DOHH2 (cell line): ENCODE measurements around the gene CFI.

ENCODE experiments used
- CTCF ChIP-seq: fragments of 200-600 bp; sonication (generic); IDR thresholded peaks from one replicate; pipeline ENCODE4 v1.5.1; 2014; ENCODE audit warnings: antibody characterized with exemption, mild to moderate bottlenecking, low read depth, low read length; ENCODE audit not compliant: poor library complexity, severe bottlenecking
- EZH2phosphoT487 ChIP-seq: fragments of 200-600 bp; sonication (generic); IDR thresholded peaks from 2 replicates; pipeline ENCODE4 v1.6.1; 2017; ENCODE audit warnings: borderline replicate concordance, mild to moderate bottlenecking, antibody characterized with exemption, low read length, moderate library complexity, mixed read lengths

GRCh38 chr4:109801895-109802319, at the start of gene CFI:
- TF ChIP-seq CTCF (no peak), EZH2phosphoT487 (no peak)
